HCT116 (cell line): ENCODE results near the gene EIPR1.

Experiments
- POLR2A ChIP-seq: IDR thresholded peaks from 2 replicates; pipeline ENCODE4 v1.7.0; 2011; ENCODE audit warnings: borderline replicate concordance; ENCODE audit not compliant: insufficient read depth, insufficient read length; ENCODE audit errors: extremely low read depth
- POLR2AphosphoS5 ChIP-seq: IDR thresholded peaks from 2 replicates; pipeline ENCODE4 v1.6.1; 2011; ENCODE audit warnings: mild to moderate bottlenecking, low read depth, low read length, moderate library complexity
- RAD21 ChIP-seq: IDR thresholded peaks from 2 replicates; pipeline ENCODE4 v1.6.1; 2012; ENCODE audit warnings: low read depth, mild to moderate bottlenecking
- SIN3A ChIP-seq: IDR thresholded peaks from 2 replicates; pipeline ENCODE4 v1.6.1; 2012; ENCODE audit warnings: low read depth
- ZNF274 ChIP-seq: fragments of 200-500 bp; sonication (Bioruptor generic); IDR thresholded peaks from 2 replicates; pipeline ENCODE4 v1.6.1; 2014; ENCODE audit warnings: mild to moderate bottlenecking, low read depth, low read length, inconsistent platforms
- TF ChIP-seq, protein P1 (sequence below), 3 experiments: fragments of 200-600 bp in 1 of 3; sonication (generic) in 1 of 3; IDR thresholded peaks in 2 of 3; conservative IDR thresholded peaks in 1 of 3; 2 replicates each; pipeline ENCODE4 v1.5.1; 2012 to 2017; ENCODE audit warnings: low read depth in 2 of 3, low read length in 2 of 3, antibody characterized with exemption in 1 of 3, borderline replicate concordance in 1 of 3, control low read depth in 1 of 3, mild to moderate bottlenecking in 1 of 3, mixed read lengths in 1 of 3, mixed run types in 1 of 3, moderate library complexity in 1 of 3; ENCODE audit not compliant: insufficient read depth in 1 of 3

DNA sequence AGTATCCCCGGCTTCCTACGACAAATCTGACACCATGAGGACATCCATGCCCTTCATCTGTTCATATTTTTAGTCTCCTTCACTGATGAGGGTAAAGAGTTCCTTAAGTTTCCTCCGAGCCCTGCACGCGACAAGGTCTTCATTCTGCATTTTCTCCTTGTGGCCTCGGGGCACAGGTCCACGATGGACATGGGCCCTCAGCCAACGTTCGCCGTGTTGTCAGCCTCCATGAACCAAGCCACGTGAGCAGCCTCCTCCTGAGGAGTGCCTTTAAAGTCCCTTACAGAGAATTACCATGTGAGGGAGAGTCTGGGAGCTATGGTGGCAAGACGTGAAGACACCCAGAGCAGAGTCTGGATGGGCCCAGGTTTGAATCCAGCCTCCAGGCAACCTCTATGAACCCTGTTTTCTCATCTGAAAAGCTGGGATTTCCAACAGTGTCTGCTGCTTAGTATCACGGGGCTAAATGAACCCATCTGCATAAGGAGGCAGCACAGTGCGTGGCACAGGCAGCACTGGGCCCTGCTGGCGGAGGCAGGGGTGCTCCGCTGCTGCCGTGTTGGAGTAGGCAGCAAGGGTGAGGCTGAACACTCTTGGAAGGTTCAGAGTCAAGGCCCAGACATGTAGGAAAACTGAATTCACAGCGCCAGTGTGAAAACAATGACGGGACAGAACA, 54.1 kb downstream of the EIPR1 start:
- TF ChIP-seq, protein P1, sequence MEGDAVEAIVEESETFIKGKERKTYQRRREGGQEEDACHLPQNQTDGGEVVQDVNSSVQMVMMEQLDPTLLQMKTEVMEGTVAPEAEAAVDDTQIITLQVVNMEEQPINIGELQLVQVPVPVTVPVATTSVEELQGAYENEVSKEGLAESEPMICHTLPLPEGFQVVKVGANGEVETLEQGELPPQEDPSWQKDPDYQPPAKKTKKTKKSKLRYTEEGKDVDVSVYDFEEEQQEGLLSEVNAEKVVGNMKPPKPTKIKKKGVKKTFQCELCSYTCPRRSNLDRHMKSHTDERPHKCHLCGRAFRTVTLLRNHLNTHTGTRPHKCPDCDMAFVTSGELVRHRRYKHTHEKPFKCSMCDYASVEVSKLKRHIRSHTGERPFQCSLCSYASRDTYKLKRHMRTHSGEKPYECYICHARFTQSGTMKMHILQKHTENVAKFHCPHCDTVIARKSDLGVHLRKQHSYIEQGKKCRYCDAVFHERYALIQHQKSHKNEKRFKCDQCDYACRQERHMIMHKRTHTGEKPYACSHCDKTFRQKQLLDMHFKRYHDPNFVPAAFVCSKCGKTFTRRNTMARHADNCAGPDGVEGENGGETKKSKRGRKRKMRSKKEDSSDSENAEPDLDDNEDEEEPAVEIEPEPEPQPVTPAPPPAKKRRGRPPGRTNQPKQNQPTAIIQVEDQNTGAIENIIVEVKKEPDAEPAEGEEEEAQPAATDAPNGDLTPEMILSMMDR (IDR thresholded peaks at IDR 0.05 in 2 of 3, conservative IDR thresholded peaks at IDR 0.05 in 1 of 3; ENCODE audit: borderline replicate concordance in 1 of 3, insufficient read depth in 1 of 3, low read depth in 2 of 3, low read length in 2 of 3): no peak
- TF ChIP-seq SIN3A (no peak), ZNF274 (no peak), POLR2AphosphoS5 (no peak), RAD21 (no peak), POLR2A (no peak)
